IMR-90 (cell line): ENCODE measurements around the gene NFRKB. TPM values are rescaled to one million over a fixed set of nuclear protein-coding genes. Genes with fewer than 3 reads are reported as not detected.

Experiments used
- ATAC-seq: fragments of 200-7000 bp; cut with Tn5 transposase; 2 replicates; pipeline ENCODE4 v1.9.1; 2020; ENCODE audit warnings: low read depth, mild to moderate bottlenecking, moderate library complexity
- BruUV-seq: library from RNA; stranded (reverse); fragments of 400-500 nt; replicated peaks from 2 replicates; lab custom pipeline; 2021; lab: Mats Ljungman, UMichigan
- CTCF ChIA-PET: fragments of 300-600 bp; formaldehyde crosslinking; extraction: SDS; loops from one replicate; lab custom pipeline; 2021; ENCODE audit warnings: antibody characterized with exemption; lab: Yijun Ruan, JAX
- POLR2A ChIA-PET: fragments of 300-600 bp; sonication (Branson Sonifier 250); formaldehyde crosslinking; loops from one replicate; lab custom pipeline; 2022; ENCODE audit warnings: antibody characterized with exemption; ENCODE audit not compliant: unreplicated experiment; lab: Charles Lee
- DNase-seq: peaks from one replicate; pipeline ENCODE4 v3.0.0; 2013
- H2AFZ ChIP-seq: replicated peaks from 2 replicates; pipeline ENCODE3; 2013; ENCODE audit warnings: low read length, mild to moderate bottlenecking; ENCODE audit not compliant: poor library complexity
- H2AK5ac ChIP-seq: 2 replicates; pipeline ENCODE4 v1.6.1; 2013; ENCODE audit warnings: low read depth, low read length, inconsistent platforms
- H2AK9ac ChIP-seq: replicated peaks from 2 replicates; pipeline ENCODE3; 2013; ENCODE audit warnings: mild to moderate bottlenecking, low read depth, low read length, moderate library complexity; ENCODE audit not compliant: poor library complexity
- H2BK120ac ChIP-seq: 2 replicates; pipeline ENCODE4 v1.6.1; 2013; ENCODE audit warnings: low read depth, low read length, inconsistent platforms
- H2BK15ac ChIP-seq: 3 replicates; pipeline ENCODE4 v1.6.1; 2013; ENCODE audit warnings: low read depth, low read length, inconsistent platforms
- H2BK20ac ChIP-seq: 2 replicates; pipeline ENCODE4 v1.6.1; 2013; ENCODE audit warnings: low read depth, mild to moderate bottlenecking, inconsistent platforms, low read length, moderate library complexity
- H2BK5ac ChIP-seq: 2 replicates; pipeline ENCODE4 v1.6.1; 2013; ENCODE audit warnings: mild to moderate bottlenecking, low read depth, low read length, inconsistent platforms; ENCODE audit not compliant: poor library complexity, severe bottlenecking
- H3K14ac ChIP-seq: replicated peaks from 2 replicates; pipeline ENCODE4 v1.6.1; 2013; ENCODE audit warnings: low read depth, low read length, inconsistent platforms
- H3K18ac ChIP-seq: 2 replicates; pipeline ENCODE4 v1.6.1; 2013; ENCODE audit warnings: low read depth, low read length, control low read depth
- H3K23ac ChIP-seq: 2 replicates; pipeline ENCODE4 v1.6.1; 2013; ENCODE audit warnings: low read depth, low read length, inconsistent platforms
- H3K27ac ChIP-seq: 2 replicates; pipeline ENCODE4 v1.5.1; 2013; ENCODE audit warnings: mild to moderate bottlenecking, control low read depth, low read length; ENCODE audit not compliant: insufficient read depth
- H3K27me3 ChIP-seq: 2 replicates; pipeline ENCODE4 v1.6.1; 2013; ENCODE audit warnings: low read length; ENCODE audit not compliant: control insufficient read depth, insufficient read depth
- H3K36me3 ChIP-seq: 2 replicates; pipeline ENCODE4 v1.6.1; 2013; ENCODE audit warnings: low read length, mixed read lengths; ENCODE audit not compliant: control insufficient read depth, insufficient read depth
- H3K4ac ChIP-seq: 2 replicates; pipeline ENCODE4 v1.6.1; 2013; ENCODE audit warnings: low read depth, low read length, inconsistent platforms
- H3K4me1 ChIP-seq: 2 replicates; pipeline ENCODE4 v1.6.1; 2013; ENCODE audit warnings: low read length, mixed read lengths; ENCODE audit not compliant: control insufficient read depth, insufficient read depth
- H3K4me2 ChIP-seq: 2 replicates; pipeline ENCODE4 v1.6.1; 2013; ENCODE audit warnings: low read depth, mild to moderate bottlenecking, control low read depth, low read length, moderate library complexity
- H3K4me3 ChIP-seq: 2 replicates; pipeline ENCODE4 v1.5.1; 2013; ENCODE audit warnings: low read depth, mild to moderate bottlenecking, control low read depth, low read length, moderate library complexity; ENCODE audit not compliant: insufficient read depth
- H3K56ac ChIP-seq: 2 replicates; pipeline ENCODE4 v1.6.1; 2013; ENCODE audit warnings: low read length, inconsistent platforms; ENCODE audit not compliant: insufficient read depth; ENCODE audit errors: extremely low read depth
- H3K79me1 ChIP-seq, 2 experiments: 2 replicates each; pipeline ENCODE4 v1.6.1; 2013; ENCODE audit warnings: low read length in 2 of 2, inconsistent platforms in 1 of 2, low read depth in 1 of 2
- H3K9ac ChIP-seq: 2 replicates; pipeline ENCODE4 v1.6.1; 2013; ENCODE audit warnings: low read depth, low read length, control low read depth
- H3K9me1 ChIP-seq: 2 replicates; pipeline ENCODE4 v1.6.1; 2013; ENCODE audit warnings: low read length, inconsistent platforms; ENCODE audit not compliant: insufficient read depth
- H3K9me3 ChIP-seq: 2 replicates; pipeline ENCODE4 v1.6.1; 2013; ENCODE audit warnings: low read length; ENCODE audit not compliant: control insufficient read depth, insufficient read depth
- H4K20me1 ChIP-seq: 2 replicates; pipeline ENCODE4 v1.6.1; 2013; ENCODE audit warnings: low read length, inconsistent platforms; ENCODE audit not compliant: insufficient read depth
- H4K5ac ChIP-seq: 2 replicates; pipeline ENCODE4 v1.6.1; 2013; ENCODE audit warnings: mild to moderate bottlenecking, low read depth, low read length, control low read depth
- H4K8ac ChIP-seq, 2 experiments: 2 replicates each; pipeline ENCODE4 v1.6.1; 2013; ENCODE audit warnings: low read depth in 2 of 2, low read length in 2 of 2, control low read depth in 1 of 2, inconsistent platforms in 1 of 2
- H4K91ac ChIP-seq: 2 replicates; pipeline ENCODE4 v1.6.1; 2013; ENCODE audit warnings: low read depth, low read length, inconsistent platforms; ENCODE audit not compliant: insufficient read depth
- CEBPB ChIP-seq: IDR thresholded peaks from 2 replicates; pipeline ENCODE4 v1.6.1; 2012; ENCODE audit warnings: low read depth, low read length, improper control_type of control experiment
- MAFK ChIP-seq: IDR thresholded peaks from 2 replicates; pipeline ENCODE4 v1.6.1; 2012; ENCODE audit warnings: low read depth, low read length, improper control_type of control experiment
- POLR2A ChIP-seq: IDR thresholded peaks from 2 replicates; pipeline ENCODE4 v1.6.1; 2012; ENCODE audit warnings: mild to moderate bottlenecking, low read depth, low read length
- USF2 ChIP-seq: fragments of 150-350 bp; IDR thresholded peaks from 2 replicates; pipeline ENCODE4 v1.6.1; 2017; ENCODE audit warnings: mild to moderate bottlenecking, antibody characterized with exemption, low read length, low read depth
- WGBS, 2 experiments: methylation state at CpG; one replicate each; pipeline versions ENCODE4 v1.1.5 to v1.1.7; 2013; ENCODE audit warnings: missing lambda C conversion rate in 2 of 2; ENCODE audit not compliant: insufficient read length in 1 of 2; ENCODE audit errors: extremely low coverage in 2 of 2; 5-methylcytosine and 5-hydroxymethylcytosine counted together
- dilution Hi-C: fragments of 300-500 bp; cut with HindIII; formaldehyde crosslinking; loops from one replicate; pipeline ENCODE4 v1.14.3; 2018; ENCODE audit warnings: low sequenced_read_pairs; ENCODE audit not compliant: unreplicated experiment
- in situ Hi-C: fragments of 300-500 bp; cut with MboI; formaldehyde crosslinking; loops from 3 replicates; pipeline ENCODE4 v1.14.3; 2019; ENCODE audit warnings: low sequenced_read_pairs, inconsistent platforms, mixed read lengths
- intact Hi-C: fragments of 100-400 bp; cut with micrococcal nuclease; formaldehyde crosslinking; loops from 2 replicates; pipeline ENCODE4 v1.10.0; 2022
- polyA plus RNA-seq, 3 experiments: library from polyadenylated mRNA; depleted of rRNA; stranded (reverse); fragments of >200 nt; gene quantifications; 2 replicates each; pipeline ENCODE4 v1.2.3, GENCODE V29; 2012; ENCODE audit warnings: low replicate concordance in 1 of 3
- total RNA-seq: library from RNA; depleted of rRNA; stranded (reverse); fragments of >200 nt; gene quantifications from 2 replicates; pipeline ENCODE4 v1.2.3, GENCODE V29; 2012

NFRKB gene
- total and polyA plus RNA-seq, 2 of the 4 experiments (the other 2 are of a cell fraction), result 15.2 to 28.9 TPM

- TF ChIP-seq USF2 (no peak), MAFK (no peak)
Measured at GRCh38 chr11:129853518-129854231, 41.7 kb downstream of the NFRKB start (continued).

GRCh38 chr11:129852125-129852740, 43.1 kb downstream of the NFRKB start:
- ATAC-seq (no peak), DNase-seq (no peak)
- H2BK15ac ChIP-seq, result no peak overlapping the region
- no peak overlapping the region for H3K4me3 ChIP-seq
- no peaks in the 10 kb centered on the region for H3K79me1 ChIP-seq
- no TSS peak for BruUV-seq
- no peak overlapping the region for H3K4ac ChIP-seq
- intact Hi-C loops (no loop called here), dilution Hi-C loops (no loop called here), in situ Hi-C loops (no loop called here)
- H2BK5ac ChIP-seq, result no peak overlapping the region
- H2BK120ac ChIP-seq, result no peak overlapping the region
- H3K9me3 ChIP-seq, result no peaks in the 10 kb centered on the region
- no peak overlapping the region for H4K5ac ChIP-seq
- WGBS, 2 experiments, result no CpG with 5 or more reads among the region's 15 CpGs
- H4K91ac ChIP-seq, result no peak overlapping the region
- H2AK5ac ChIP-seq, result no peak overlapping the region
- peaks cover 25% of the 10 kb centered on the region for H3K27me3 ChIP-seq
- POLR2A ChIA-PET, result interaction anchor here (0.6 kb wide), 1 partner anchor 9 kb away, joined by 8 read pairs; no protein-coding TSS in a partner anchor
- no peak overlapping the region for H3K18ac ChIP-seq
- no peak overlapping the region for H3K9ac ChIP-seq
- H2BK20ac ChIP-seq, result no peak overlapping the region
- no peak overlapping the region for H3K56ac ChIP-seq
- H2AFZ ChIP-seq, result no peak overlapping the region
- H3K9me1 ChIP-seq, result peaks cover 3% of the 10 kb centered on the region; the same call in 1 of the 2 replicates
- H3K27ac ChIP-seq, result no peak overlapping the region
- H2AK9ac ChIP-seq, result no peak overlapping the region
- H3K23ac ChIP-seq, result no peak overlapping the region
- no peak overlapping the region for H3K4me2 ChIP-seq
- no peak for TF ChIP-seq POLR2A
- peak; percentile 32; the same call in 1 of the 2 replicates for TF ChIP-seq CEBPB
- H3K36me3 ChIP-seq, result no peaks in the 10 kb centered on the region
- no peaks in the 10 kb centered on the region for H4K20me1 ChIP-seq
- no peak overlapping the region for H4K8ac ChIP-seq
- CTCF ChIA-PET, result no interaction called here
- no peak overlapping the region for H3K14ac ChIP-seq
- peaks cover 5% of the 10 kb centered on the region; the same call in 1 of the 2 replicates for H3K4me1 ChIP-seq
